BE2C (cell line): Measurements from ENCODE around the gene PHLPP2.

ENCODE experiments used
- DNase-seq: peaks from one replicate; pipeline ENCODE4 v3.0.0-alpha.2; 2020
- H3K27me3 ChIP-seq: fragments of 250-450 bp; sonication (Bioruptor Pico); 2 replicates; pipeline ENCODE4 v1.5.1; 2020; ENCODE audit warnings: mild to moderate bottlenecking
- H3K36me3 ChIP-seq: fragments of 250-450 bp; sonication (Bioruptor Pico); 2 replicates; pipeline ENCODE4 v1.5.1; 2020; ENCODE audit warnings: mild to moderate bottlenecking
- H3K4me1 ChIP-seq: fragments of 250-450 bp; sonication (Bioruptor Pico); 2 replicates; pipeline ENCODE4 v1.5.1; 2020
- H3K4me3 ChIP-seq: 2 replicates; pipeline ENCODE4 v1.5.1; 2011; ENCODE audit warnings: low read depth, low read length
- H3K9me3 ChIP-seq: fragments of 250-450 bp; sonication (Bioruptor Pico); 2 replicates; pipeline ENCODE4 v1.5.1; 2020
- CTCF ChIP-seq: IDR thresholded peaks from 2 replicates; pipeline ENCODE4 v1.5.1; 2012; ENCODE audit warnings: mild to moderate bottlenecking, low read depth, low read length

The PHLPP2 gene

GRCh38 chr16:71635632-71636031, 88.9 kb downstream of the PHLPP2 start:
- Histone ChIP-seq H3K36me3 (no peaks in the 10 kb centered on the region), H3K27me3 (no peaks in the 10 kb centered on the region), H3K9me3 (no peaks in the 10 kb centered on the region), H3K4me1 (no peaks in the 10 kb centered on the region), H3K4me3 (no peak overlapping the region)
- no peak for TF ChIP-seq CTCF
- no peak for DNase-seq

DNA sequence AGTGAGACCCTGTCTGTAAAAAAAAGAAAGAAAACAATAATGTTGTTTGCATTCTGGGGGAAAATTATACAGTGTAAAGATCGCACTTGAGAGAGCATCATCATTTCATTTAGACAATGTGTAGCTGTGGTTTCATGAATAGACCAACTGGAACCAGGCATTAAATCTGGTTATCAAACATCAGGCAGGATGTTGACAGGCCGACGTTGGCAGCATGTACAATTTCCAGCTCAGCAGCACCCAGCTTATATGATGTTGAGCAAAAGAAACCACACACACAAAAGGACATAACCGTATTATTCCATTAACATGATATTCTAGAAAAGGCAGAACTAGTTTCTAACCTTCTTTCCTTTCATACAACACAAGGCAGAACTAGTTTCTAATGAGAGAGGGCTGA, 92.7 kb downstream of the PHLPP2 start:
- H3K4me3 ChIP-seq, result no peak overlapping the region
- H3K36me3 ChIP-seq, result no peaks in the 10 kb centered on the region
- no peak for DNase-seq
- TF ChIP-seq CTCF, result no peak
- peaks cover 6% of the 10 kb centered on the region for H3K27me3 ChIP-seq
- no peaks in the 10 kb centered on the region for H3K4me1 ChIP-seq
- no peaks in the 10 kb centered on the region for H3K9me3 ChIP-seq

GRCh38 chr16:71630808-71631207, 93.7 kb downstream of the PHLPP2 start:
- H3K4me1 ChIP-seq, result no peaks in the 10 kb centered on the region
- DNase-seq, result no peak
- H3K9me3 ChIP-seq, result no peaks in the 10 kb centered on the region; the same call in 1 of the 2 replicates
- peaks cover 16% of the 10 kb centered on the region for H3K27me3 ChIP-seq
- no peak for TF ChIP-seq CTCF
- no peak overlapping the region for H3K4me3 ChIP-seq
- H3K36me3 ChIP-seq, result no peaks in the 10 kb centered on the region

- TF ChIP-seq CTCF, result no peak
- no peak for DNase-seq
- Histone ChIP-seq H3K4me3 (no peak overlapping the region), H3K9me3 (no peaks in the 10 kb centered on the region; the same call in 1 of the 2 replicates), H3K27me3 (peaks cover 17% of the 10 kb centered on the region), H3K4me1 (no peaks in the 10 kb centered on the region), H3K36me3 (no peaks in the 10 kb centered on the region)
These were observed 95.1 kb downstream of the PHLPP2 start for GRCh38 chr16:71629278-71630016.

DNA sequence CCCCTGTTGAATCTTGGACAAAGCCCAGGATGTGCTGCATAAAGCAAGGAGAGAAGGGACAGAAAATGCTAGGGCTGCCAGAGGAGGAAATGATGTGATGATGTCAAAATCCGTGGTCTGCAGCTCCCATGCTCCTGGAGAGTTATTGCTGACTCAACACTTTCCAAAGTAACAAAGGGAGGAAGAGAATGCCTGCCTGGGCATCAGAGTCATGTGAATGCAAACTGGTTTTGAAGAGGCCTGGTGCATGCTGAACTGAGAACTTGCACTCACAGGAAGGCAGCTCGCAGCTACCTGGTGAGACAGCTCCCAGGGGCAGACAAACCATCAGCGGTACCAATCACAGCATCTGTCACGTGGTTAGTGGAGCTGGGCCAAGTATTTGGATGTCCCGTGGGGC, 95.7 kb downstream of the PHLPP2 start:
- H3K4me1 ChIP-seq, result no peaks in the 10 kb centered on the region
- DNase-seq, result no peak
- H3K9me3 ChIP-seq, result no peaks in the 10 kb centered on the region; the same call in 1 of the 2 replicates
- peaks cover 24% of the 10 kb centered on the region for H3K27me3 ChIP-seq
- H3K36me3 ChIP-seq, result no peaks in the 10 kb centered on the region
- no peak for TF ChIP-seq CTCF
- H3K4me3 ChIP-seq, result no peak overlapping the region

- H3K4me1 ChIP-seq, result no peaks in the 10 kb centered on the region
- peaks cover 28% of the 10 kb centered on the region for H3K27me3 ChIP-seq
- DNase-seq, result no peak
These were observed 96.7 kb downstream of the PHLPP2 start for GRCh38 chr16:71627731-71628181.

More at GRCh38 chr16:71627731-71628181, 96.7 kb downstream of the PHLPP2 start:
- H3K36me3 ChIP-seq, result no peaks in the 10 kb centered on the region
- no peaks in the 10 kb centered on the region; the same call in 1 of the 2 replicates for H3K9me3 ChIP-seq
- no peak overlapping the region for H3K4me3 ChIP-seq
- no peak for TF ChIP-seq CTCF
